Right kidney (tissue), 1 donor: Measurements from ENCODE around the gene CRYL1.

Source experiments
- DNase-seq: peaks from one replicate; pipeline ENCODE4 v3.0.0-alpha.2; 2016

CRYL1 gene

GRCh38 chr13:20544201-20544923 lies 18.7 kb upstream of the CRYL1 start:
- no peak for DNase-seq

GRCh38 chr13:20536992-20537391 lies 11.3 kb upstream of the CRYL1 start:
- DNase-seq = no peak

- no peak for DNase-seq
Measured at GRCh38 chr13:20534038-20534608, 8.5 kb upstream of the CRYL1 start.

GRCh38 chr13:20528452-20528851 lies 2.8 kb upstream of the CRYL1 start:
- no peak for DNase-seq

- DNase-seq = no peak
Measured at GRCh38 chr13:20526664-20527063, 1.0 kb upstream of the CRYL1 start.

GRCh38 chr13:20525144-20525600 lies 485 bp downstream of the CRYL1 start:
- DNase-seq = no peak

GRCh38 chr13:20521364-20522115 lies 4.1 kb downstream of the CRYL1 start:
- no peak for DNase-seq

GRCh38 chr13:20519875-20520274 lies 5.8 kb downstream of the CRYL1 start:
- DNase-seq = no peak

GRCh38 chr13:20518660-20519100 lies 7.0 kb downstream of the CRYL1 start:
- no peak for DNase-seq

GRCh38 chr13:20514866-20515265 lies 10.8 kb downstream of the CRYL1 start:
- no peak for DNase-seq

GRCh38 chr13:20513466-20513995 lies 12.1 kb downstream of the CRYL1 start:
- no peak for DNase-seq

- DNase-seq = no peak
Measured at GRCh38 chr13:20512042-20512683, 13.5 kb downstream of the CRYL1 start.

- DNase-seq = no peak
Measured at GRCh38 chr13:20506696-20507095, 19.0 kb downstream of the CRYL1 start.

- no peak for DNase-seq
Measured at GRCh38 chr13:20505405-20506366, 20.0 kb downstream of the CRYL1 start.

- DNase-seq = no peak
Measured at GRCh38 chr13:20503088-20504083, 22.3 kb downstream of the CRYL1 start.

GRCh38 chr13:20501592-20501991 lies 24.1 kb downstream of the CRYL1 start:
- no peak for DNase-seq

GRCh38 chr13:20501120-20501519 lies 24.5 kb downstream of the CRYL1 start:
- DNase-seq = no peak

- DNase-seq = no peak
Measured at GRCh38 chr13:20499986-20500385, 25.7 kb downstream of the CRYL1 start.

- DNase-seq = no peak
Measured at GRCh38 chr13:20498659-20499058, 27.0 kb downstream of the CRYL1 start.

- no peak for DNase-seq
Measured at GRCh38 chr13:20498129-20498528, 27.5 kb downstream of the CRYL1 start.
